H1 (cell line): ENCODE results near the gene TEDC1. TPM values are rescaled to one million over a fixed set of nuclear protein-coding genes. Genes with fewer than 3 reads are reported as not detected.

ENCODE experiments used
- GTF2F1 ChIP-seq: IDR thresholded peaks from 2 replicates; pipeline ENCODE4 v1.6.1; 2012; ENCODE audit warnings: low read depth, low read length, improper control_type of control experiment, borderline replicate concordance
- polyA plus RNA-seq, 7 experiments: library from polyadenylated mRNA; depleted of rRNA in 3 of 7; stranded (reverse) in 5 of 7; unstranded in 2 of 7; fragments of >200 nt in 5 of 7; fragments of 200-250 nt in 2 of 7; gene quantifications; 1 replicate in 5 of 7; 2 replicates in 1 of 7; 4 replicates in 1 of 7; pipeline versions ENCODE4 v1.2.1 to v1.2.3, GENCODE V29; 2011 to 2013; ENCODE audit warnings: missing spikeins in 2 of 7, mixed read lengths in 2 of 7
- total RNA-seq: library from RNA; stranded (reverse); fragmentation: NEBNext Ultra II Directional; extraction: Animal tissue kit (Norgen Biotek cat#: 25700); gene quantifications from 2 replicates; pipeline ENCODE4 v1.2.1, GENCODE V29; 2021

Gene TEDC1
- total and polyA plus RNA-seq, 2 of the 8 experiments (the other 6 are each of a cell fraction or from before 2014, with no cell fraction given) = 5.6 to 14.8 TPM

DNA sequence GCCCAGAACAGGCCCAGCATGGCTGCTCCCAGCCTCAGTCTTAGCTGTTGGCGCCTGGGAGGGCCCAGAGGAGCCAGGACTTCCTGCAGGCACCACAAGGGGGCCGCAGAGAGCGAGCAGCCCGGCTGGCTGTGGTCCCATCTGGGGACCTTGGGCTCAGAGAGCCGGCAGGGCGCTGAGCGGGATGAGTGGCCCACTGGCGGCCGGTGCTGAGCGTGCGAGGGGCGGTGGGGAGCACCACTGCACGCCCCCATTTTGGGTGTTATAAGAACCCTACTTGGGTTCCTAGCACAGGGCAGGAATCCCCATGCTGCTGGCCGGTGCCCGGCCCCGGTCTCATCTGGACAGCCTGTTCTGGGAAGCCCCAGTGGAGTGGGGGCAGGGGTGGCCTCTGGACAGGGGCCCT lies 42.3 kb upstream of the TEDC1 start (continued):
- TF ChIP-seq GTF2F1 = no peak
